ENCODE data around the gene RERE. TPM values are rescaled to one million over a fixed set of nuclear protein-coding genes. Genes with fewer than 3 reads are reported as not detected.

The RERE gene
- total RNA-seq, 1 experiment from 2014 or later = 217 TPM

GRCh38 chr1:8674481-8674880, 143.0 kb downstream of the RERE start:
- peak overlapping the region; percentile 41 for H3K27ac ChIP-seq (ENCODE audit: low read length)
- no peak for ATAC-seq
- in situ Hi-C loops (cut with HindIII; ENCODE audit: low pct_unique_long_range_greater_than_20kb, low sequenced_read_pairs) = no loop called here

GRCh38 chr1:8671306-8671917, 146.0 kb downstream of the RERE start:
- POLR2A ChIA-PET = no interaction called here
- in situ Hi-C loops (cut with HindIII; ENCODE audit: low pct_unique_long_range_greater_than_20kb, low sequenced_read_pairs) = no loop called here
- 0 out of 2 replicates have a peak overlapping the region, but pooled peaks have one; percentile 21 for H3K27ac ChIP-seq (ENCODE audit: low read length)

More at GRCh38 chr1:8674481-8674880, 143.0 kb downstream of the RERE start:
- Histone ChIP-seq H3K9me3 (ENCODE audit: control insufficient read depth, insufficient read depth, low read depth, low read length) (no peaks in the 10 kb centered on the region), H3K4me3 (ENCODE audit: low read depth in 2 of 2, low read length in 2 of 2) (no peak overlapping the region), H3K36me3 (ENCODE audit: control insufficient read depth, insufficient read depth, low read length) (no peaks in the 10 kb centered on the region), H3K4me1 (ENCODE audit: control insufficient read depth, insufficient read depth, low read length) (peaks cover 69% of the 10 kb centered on the region), H3K27me3 (ENCODE audit: control insufficient read depth, insufficient read depth, low read length) (no peaks in the 10 kb centered on the region)
- POLR2A ChIA-PET = interaction anchor here (0.6 kb wide), 1 partner anchor 26 kb away, joined by 3 read pairs; no protein-coding TSS in a partner anchor
- no peak for DNase-seq (ENCODE audit: low read depth, low spot score)
- TF ChIP-seq CTCF (IDR thresholded peaks at IDR 0.05) = no peak
- no peak for TF ChIP-seq REST (IDR thresholded peaks at IDR 0.05; ENCODE audit: insufficient read depth in 1 of 2, low read depth in 2 of 2, low read length in 1 of 2)
- no peak for TF ChIP-seq TCF7L2 (IDR thresholded peaks at IDR 0.05; ENCODE audit: low read depth, low read length)
- no peak for TF ChIP-seq SIN3A (IDR thresholded peaks at IDR 0.05; ENCODE audit: borderline replicate concordance, insufficient read depth, low read depth, low read length)
- TF ChIP-seq POLR2AphosphoS5 (IDR thresholded peaks at IDR 0.05; ENCODE audit: low read depth, low read length) = no peak
- BruUV-seq (replicated peaks) = no TSS peak
- intact Hi-C loops (cut with micrococcal nuclease; ENCODE audit: unreplicated experiment) = no loop called here
- CTCF ChIA-PET = no interaction called here

More at GRCh38 chr1:8671306-8671917, 146.0 kb downstream of the RERE start:
- ATAC-seq (no peak), DNase-seq (ENCODE audit: low read depth, low spot score) (peak; percentile 38)
- TF ChIP-seq CTCF (IDR thresholded peaks at IDR 0.05) (peak; percentile 85), TCF7L2 (IDR thresholded peaks at IDR 0.05; ENCODE audit: low read depth, low read length) (no peak)
- Histone ChIP-seq H3K4me3 (ENCODE audit: low read depth in 2 of 2, low read length in 2 of 2) (no peak overlapping the region), H3K4me1 (ENCODE audit: control insufficient read depth, insufficient read depth, low read length) (peaks cover 79% of the 10 kb centered on the region), H3K36me3 (ENCODE audit: control insufficient read depth, insufficient read depth, low read length) (no peaks in the 10 kb centered on the region), H3K27me3 (ENCODE audit: control insufficient read depth, insufficient read depth, low read length) (no peaks in the 10 kb centered on the region), H3K9me3 (ENCODE audit: control insufficient read depth, insufficient read depth, low read depth, low read length) (no peaks in the 10 kb centered on the region)
- CTCF ChIA-PET = interaction anchor here (0.6 to 1.8 kb wide), 4 partner anchors 20 to 180 kb away, joined by 3 to 5 read pairs (median 4); no protein-coding TSS in a partner anchor
- intact Hi-C loops (cut with micrococcal nuclease; ENCODE audit: unreplicated experiment) = loop anchor here (2.0 kb wide), 1 partner anchor 111 kb away; no protein-coding TSS in a partner anchor
- no TSS peak for BruUV-seq (replicated peaks)

Measured in Panc1 (cell line).